Peyer's patch (tissue), 4 donors: ENCODE results near the gene TPM1. TPM values are rescaled to one million over a fixed set of nuclear protein-coding genes. Genes with fewer than 3 reads are reported as not detected.
"Not testable (repeated sequence)": the region's sequence is repeated elsewhere in the genome, so short reads cannot be mapped to it uniquely, and the experiment has no call there.

ENCODE experiments used
- DNase-seq, 3 donors: peaks; one replicate each; pipeline ENCODE4 v3.0.0-alpha.2; 2017 to 2019
- H3K27ac ChIP-seq, 4 donors: fragments of 200-600 bp; sonication (generic); one replicate each; pipeline ENCODE4 v1.5.1; 2016 to 2019
- H3K27me3 ChIP-seq, 2 donors: fragments of 200-600 bp; sonication (generic); one replicate each; pipeline ENCODE4 v1.5.1; 2019
- H3K36me3 ChIP-seq, 3 donors: fragments of 200-600 bp; sonication (generic); one replicate each; pipeline ENCODE4 v1.5.1; 2016 to 2019
- H3K4me1 ChIP-seq, 4 donors: fragments of 200-600 bp; sonication (generic); one replicate each; pipeline ENCODE4 v1.5.1; 2016 to 2019
- H3K4me3 ChIP-seq, 4 donors: fragments of 200-600 bp; sonication (generic); 1 replicate in 3 of 4; 2 replicates in 1 of 4; pipeline ENCODE4 v1.5.1; 2016 to 2019; ENCODE audit warnings: mild to moderate bottlenecking in 1 of 4
- H3K9me3 ChIP-seq, 4 donors: fragments of 200-600 bp; sonication (generic); one replicate each; pipeline ENCODE4 v1.5.1; 2016 to 2019; ENCODE audit warnings: mild to moderate bottlenecking in 1 of 4
- CTCF ChIP-seq, 6 experiments: fragments of 450-650 bp in 4 of 6; fragments of 200-600 bp in 2 of 6; sonication (generic) in 1 of 6; IDR thresholded peaks; one replicate each; pipeline ENCODE4 v1.5.1; 2017 to 2019; ENCODE audit warnings: antibody characterized with exemption in 6 of 6, mild to moderate bottlenecking in 3 of 6, moderate library complexity in 1 of 6
- POLR2A ChIP-seq, 2 donors: fragments of 450-650 bp; IDR thresholded peaks; one replicate each; pipeline ENCODE4 v1.5.1; 2017; ENCODE audit warnings: antibody characterized with exemption in 2 of 2, mild to moderate bottlenecking in 2 of 2, moderate library complexity in 2 of 2
- total RNA-seq, 4 donors: library from RNA; depleted of rRNA; stranded (reverse); fragments of >200 nt; gene quantifications; one replicate each; pipeline ENCODE4 v1.1.0, GENCODE V29; 2016

Gene TPM1
- 100 to 1,000 TPM; 555 to 997 (median 617) TPM for total RNA-seq

GRCh38 chr15:63041974-63042876 lies at the start of gene TPM1:
Gene TPM1 (plus strand): TSS chr15:63042747. CDS start chr15:63042830, 83 bp downstream.
- peak within 1 kb of the TSS; percentile 44 to 97 (median 52) for H3K4me3 ChIP-seq
- peak within 1 kb of the TSS; percentile 59 to 96 (median 71) for H3K27ac ChIP-seq
- H3K9me3 ChIP-seq = no peaks in the 10 kb centered on the region
- DNase-seq = peak in 2 of 3 donors; percentile 74 to 76
- peak in 1 of 2 donors; percentile 29 for TF ChIP-seq POLR2A (IDR thresholded peaks at IDR 0.05)
- TF ChIP-seq CTCF (IDR thresholded peaks at IDR 0.05) = no peak
- no peaks in the 10 kb centered on the region for H3K36me3 ChIP-seq
- H3K27me3 ChIP-seq = no peaks in the 10 kb centered on the region
- peaks cover 0 to 25% (median 4%) of the 10 kb centered on the region in 4 donors for H3K4me1 ChIP-seq

DNA sequence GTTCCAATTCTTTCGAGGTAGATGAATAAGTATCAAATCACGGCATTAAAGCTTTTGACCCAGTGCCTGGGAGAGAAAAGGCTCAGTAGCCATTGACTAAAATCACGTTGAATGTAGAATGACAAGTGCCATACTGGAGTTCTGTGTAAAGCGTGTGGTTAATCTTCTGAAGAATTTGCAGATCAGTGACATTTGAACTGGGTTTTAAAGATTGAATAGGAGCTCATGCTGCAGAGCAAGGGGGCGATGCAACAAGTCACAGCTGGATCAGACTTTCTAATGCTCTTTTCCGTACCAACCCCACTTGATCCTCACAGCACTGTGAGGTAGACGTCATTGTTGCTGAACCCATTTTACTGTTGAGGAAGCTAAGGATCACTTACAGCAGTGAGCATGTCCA lies 49.5 kb upstream of the TPM1 start:
- no peak for DNase-seq
- TF ChIP-seq CTCF (IDR thresholded peaks at IDR 0.05) (no peak), POLR2A (IDR thresholded peaks at IDR 0.05) (no peak)
- no peaks in the 10 kb centered on the region for H3K4me1 ChIP-seq

DNA sequence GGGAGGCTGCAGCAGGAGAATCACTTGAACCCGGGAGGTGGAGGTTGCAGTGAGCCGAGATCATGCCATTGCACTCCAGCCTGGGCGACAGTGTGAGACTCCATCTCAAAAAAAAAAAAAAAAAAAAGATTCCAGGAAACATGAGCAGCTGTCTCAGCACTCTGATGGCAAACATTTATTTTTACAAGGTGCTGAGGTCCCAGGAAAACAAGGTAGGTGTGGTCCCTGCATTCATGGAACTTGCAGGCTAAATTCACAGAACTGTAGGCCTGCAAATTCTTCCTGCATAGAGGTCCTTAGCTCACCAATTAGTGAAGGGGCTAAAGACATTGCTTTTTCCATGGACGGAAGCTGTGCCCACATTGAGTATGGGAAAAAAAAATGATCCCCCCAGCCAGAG lies 48.9 kb upstream of the TPM1 start:
- DNase-seq, H3K27me3 ChIP-seq, H3K27ac ChIP-seq, H3K4me3 ChIP-seq, H3K4me1 ChIP-seq, H3K36me3 ChIP-seq, H3K9me3 ChIP-seq: not testable (repeated sequence)

More for the DNA sequence above, 49.5 kb upstream of the TPM1 start:
- Histone ChIP-seq H3K27me3 (no peaks in the 10 kb centered on the region), H3K4me3 (no peak overlapping the region), H3K27ac (no peak overlapping the region), H3K9me3 (no peaks in the 10 kb centered on the region), H3K36me3 (no peaks in the 10 kb centered on the region)

DNA sequence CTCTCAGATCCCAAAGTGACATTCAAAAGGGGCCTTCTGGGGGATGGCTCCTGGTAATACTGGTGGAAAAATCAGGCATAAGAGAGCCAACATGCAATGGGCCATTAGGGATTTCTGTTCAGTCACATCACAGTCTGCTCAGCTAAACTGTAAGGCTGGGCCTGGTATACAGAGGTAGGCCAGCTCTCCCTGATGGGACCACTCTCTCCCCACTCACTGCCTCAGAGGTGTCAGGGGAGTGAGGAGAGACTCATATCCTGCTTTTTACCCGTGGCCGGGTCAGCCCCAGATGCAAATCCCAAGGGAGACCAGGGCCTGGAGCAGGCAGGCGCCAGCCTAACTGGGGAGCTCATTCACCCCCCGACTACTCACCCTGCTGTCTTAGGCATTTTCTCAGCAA lies 48.1 kb upstream of the TPM1 start:
- Histone ChIP-seq H3K36me3 (no peaks in the 10 kb centered on the region), H3K9me3 (no peaks in the 10 kb centered on the region), H3K27ac (no peak overlapping the region), H3K4me3 (no peak overlapping the region), H3K27me3 (no peaks in the 10 kb centered on the region), H3K4me1 (no peaks in the 10 kb centered on the region)
- no peak for TF ChIP-seq POLR2A (IDR thresholded peaks at IDR 0.05)
- no peak for TF ChIP-seq CTCF (IDR thresholded peaks at IDR 0.05)
- DNase-seq = no peak

GRCh38 chr15:62994975-62995681 lies 47.4 kb upstream of the TPM1 start:
- DNase-seq = no peak
- H3K4me3 ChIP-seq = no peak overlapping the region
- H3K4me1 ChIP-seq = no peaks in the 10 kb centered on the region
- TF ChIP-seq CTCF (IDR thresholded peaks at IDR 0.05) = no peak
- H3K27ac ChIP-seq = no peak overlapping the region
- H3K9me3 ChIP-seq = no peaks in the 10 kb centered on the region
- no peaks in the 10 kb centered on the region for H3K36me3 ChIP-seq
- H3K27me3 ChIP-seq = no peaks in the 10 kb centered on the region

DNA sequence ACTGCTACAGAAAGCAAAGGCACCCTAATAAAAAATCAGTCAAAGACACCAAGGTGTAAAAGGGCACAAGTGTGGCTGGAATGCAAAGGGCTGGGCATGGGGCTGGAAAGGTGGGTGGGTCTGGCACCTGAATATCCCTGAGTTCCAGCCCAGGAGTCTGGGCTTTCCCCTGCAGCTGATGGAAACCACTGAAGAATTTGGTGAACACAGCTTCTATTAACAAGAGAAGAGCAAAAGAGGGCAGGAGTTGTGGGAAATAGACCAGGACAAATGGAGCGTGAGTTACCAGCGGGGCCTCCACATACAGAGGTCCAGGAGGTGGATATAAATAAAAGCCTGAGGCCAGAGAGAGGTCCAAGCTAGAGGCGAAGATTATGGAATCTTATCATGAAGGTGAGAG lies 45.1 kb upstream of the TPM1 start:
- DNase-seq = no peak
- H3K4me3 ChIP-seq = no peak overlapping the region
- no peaks in the 10 kb centered on the region for H3K27me3 ChIP-seq
- no peaks in the 10 kb centered on the region for H3K9me3 ChIP-seq
- no peaks in the 10 kb centered on the region for H3K4me1 ChIP-seq
- no peak overlapping the region for H3K27ac ChIP-seq
- H3K36me3 ChIP-seq = no peaks in the 10 kb centered on the region
- TF ChIP-seq POLR2A (IDR thresholded peaks at IDR 0.05) (no peak), CTCF (IDR thresholded peaks at IDR 0.05) (no peak)
